Femur (tissue), 1 donor: Measurements from ENCODE around the gene ITGA6.

Experiments used
- DNase-seq: peaks from one replicate; pipeline ENCODE4 v3.0.0-alpha.2; 2017

Gene ITGA6

GRCh38 chr2:172427256-172427989, at the start of gene ITGA6:
Gene ITGA6 (plus strand): TSS chr2:172427586.
- DNase-seq: peak; percentile 77

- no peak for DNase-seq
Measured at GRCh38 chr2:172380436-172381274, 46.7 kb upstream of the ITGA6 start.

GRCh38 chr2:172381275-172382027, 45.9 kb upstream of the ITGA6 start:
- DNase-seq: no peak

- no peak for DNase-seq
Measured at GRCh38 chr2:172387361-172387760, 40.0 kb upstream of the ITGA6 start.

- no peak for DNase-seq
Measured at GRCh38 chr2:172389685-172390339, 37.6 kb upstream of the ITGA6 start.

- DNase-seq: peak; percentile 81
Measured at GRCh38 chr2:172394002-172394401, 33.4 kb upstream of the ITGA6 start.

GRCh38 chr2:172395503-172395902, 31.9 kb upstream of the ITGA6 start:
- DNase-seq: no peak

- DNase-seq: peak; percentile 78
Measured at GRCh38 chr2:172397148-172397834, 30.1 kb upstream of the ITGA6 start.

GRCh38 chr2:172398440-172398839, 28.9 kb upstream of the ITGA6 start:
- peak; percentile 37 for DNase-seq

- no peak for DNase-seq
Measured at GRCh38 chr2:172399765-172400164, 27.6 kb upstream of the ITGA6 start.

- no peak for DNase-seq
Measured at GRCh38 chr2:172402198-172402597, 25.2 kb upstream of the ITGA6 start.

GRCh38 chr2:172403402-172403801, 24.0 kb upstream of the ITGA6 start:
- no peak for DNase-seq

- no peak for DNase-seq
Measured at GRCh38 chr2:172403881-172404468, 23.4 kb upstream of the ITGA6 start.

- DNase-seq: no peak
Measured at GRCh38 chr2:172404824-172405223, 22.6 kb upstream of the ITGA6 start.

GRCh38 chr2:172405673-172406072, 21.7 kb upstream of the ITGA6 start:
- no peak for DNase-seq

GRCh38 chr2:172408143-172408766, 19.1 kb upstream of the ITGA6 start:
- no peak for DNase-seq

GRCh38 chr2:172409042-172409441, 18.3 kb upstream of the ITGA6 start:
- no peak for DNase-seq

GRCh38 chr2:172412984-172413492, 14.3 kb upstream of the ITGA6 start:
- DNase-seq: no peak

- DNase-seq: no peak
Measured at GRCh38 chr2:172415157-172415864, 12.1 kb upstream of the ITGA6 start.

- no peak for DNase-seq
Measured at GRCh38 chr2:172415865-172416183, 11.6 kb upstream of the ITGA6 start.
